Measurements from ENCODE around the gene CTDSP1.

Gene CTDSP1

DNA sequence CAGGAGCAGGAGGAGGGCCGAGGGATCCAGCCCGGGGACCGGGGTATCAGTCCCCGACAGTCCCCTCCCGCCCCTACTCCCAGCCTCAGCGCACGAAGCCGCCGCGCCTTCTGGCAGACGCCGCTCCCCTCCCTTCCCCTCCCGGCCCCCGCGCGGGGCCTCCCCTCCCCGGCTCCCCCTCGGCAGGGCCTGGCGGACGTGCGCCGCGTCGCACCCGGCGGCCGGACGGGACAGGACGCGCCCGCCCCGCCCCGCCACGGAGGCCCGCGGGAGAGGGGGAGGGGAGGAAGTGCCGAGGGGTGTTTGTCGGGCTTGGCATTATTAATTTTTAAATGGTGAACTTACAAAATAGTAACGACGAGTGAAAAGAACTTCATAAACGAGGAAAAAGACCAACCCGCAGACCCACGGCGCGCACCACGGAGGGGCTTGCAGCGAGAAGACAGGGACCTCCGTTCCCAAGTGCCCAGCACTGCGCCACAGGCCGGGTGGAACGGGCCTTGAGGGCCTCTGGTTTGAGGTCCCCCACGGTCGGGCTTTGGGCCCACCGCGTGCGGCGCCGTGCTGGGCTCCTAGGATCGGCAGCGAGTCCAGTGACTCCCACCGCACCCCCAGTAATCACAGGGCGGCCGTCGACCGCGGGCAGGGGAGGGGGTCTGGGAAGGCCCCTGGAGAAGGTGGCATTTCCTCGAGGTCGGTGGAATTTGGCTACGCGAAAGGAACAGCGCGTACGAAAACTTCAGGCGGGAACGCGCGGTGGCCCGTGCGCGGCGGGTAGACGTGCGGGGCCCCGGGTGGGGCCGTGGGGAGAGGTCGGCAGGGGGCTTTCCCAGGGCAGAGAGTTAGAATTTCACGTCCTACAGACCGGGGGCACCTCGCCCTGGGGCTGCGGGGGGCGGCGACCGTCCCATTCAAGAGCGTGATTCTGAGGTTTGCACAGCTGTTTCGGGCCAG, 954 bp upstream of the CTDSP1 start:
- no peak for TF ChIP-seq CTCF (IDR thresholded peaks at IDR 0.05; ENCODE audit: extremely low read depth, insufficient read depth, missing control alignments)
- in situ Hi-C loops (cut with MboI; ENCODE audit: low pct_unique_long_range_greater_than_20kb, low sequenced_read_pairs, unreplicated experiment), result no loop called here
- peak; percentile 87 for DNase-seq (ENCODE audit: low spot score)

DNA sequence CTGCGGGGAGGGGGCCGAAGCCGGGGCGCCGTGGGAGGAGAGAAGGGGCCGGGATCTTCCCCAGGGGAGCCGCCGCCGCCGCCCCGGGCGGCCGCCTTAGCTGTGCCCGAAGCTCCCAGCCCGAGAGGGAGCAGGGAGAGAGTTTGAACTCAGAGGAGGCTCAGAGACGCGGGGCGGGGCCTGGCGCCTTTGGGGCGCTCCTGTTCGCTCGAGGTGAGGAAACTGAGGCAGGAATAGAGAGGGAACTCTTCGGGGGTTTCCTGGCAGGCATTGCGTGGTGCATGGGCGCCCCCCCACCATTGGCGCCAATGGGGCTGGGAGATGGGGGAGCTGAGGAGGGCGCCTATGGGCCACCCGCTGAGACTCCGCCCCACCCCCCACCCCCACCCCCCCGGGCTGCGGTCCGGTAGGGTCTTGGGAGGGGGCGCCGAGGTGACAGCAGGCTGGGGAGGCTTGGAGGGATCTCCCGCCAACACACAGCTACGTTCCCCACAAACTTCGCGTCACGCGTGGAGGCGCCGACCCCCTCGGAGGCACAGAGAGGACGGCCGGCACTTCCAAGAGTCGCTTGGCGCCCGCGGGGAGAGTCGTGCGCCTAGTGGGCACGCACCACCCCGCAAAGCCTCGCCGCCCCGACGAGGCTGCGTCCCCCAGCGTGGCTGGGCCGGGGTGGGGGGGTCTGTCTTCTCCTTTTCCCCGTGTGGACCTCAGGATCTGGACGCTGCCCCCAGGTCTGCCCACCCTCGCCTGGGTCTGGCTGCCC, 680 bp downstream of the CTDSP1 start:
- peak; percentile 58 for DNase-seq (ENCODE audit: low spot score)
- in situ Hi-C loops (cut with MboI; ENCODE audit: low pct_unique_long_range_greater_than_20kb, low sequenced_read_pairs, unreplicated experiment), result loop anchor here (10.0 to 25.0 kb wide), 2 partner anchors 244 to 437 kb away; partner anchors contain the start of gene PRKAG3
- TF ChIP-seq CTCF (IDR thresholded peaks at IDR 0.05; ENCODE audit: extremely low read depth, insufficient read depth, missing control alignments), result no peak

GRCh38 chr2:218400930-218401881, 1.5 kb downstream of the CTDSP1 start:
- TF ChIP-seq CTCF (IDR thresholded peaks at IDR 0.05; ENCODE audit: extremely low read depth, insufficient read depth, missing control alignments), result no peak
- no peak for DNase-seq (ENCODE audit: low spot score)
- in situ Hi-C loops (cut with MboI; ENCODE audit: low pct_unique_long_range_greater_than_20kb, low sequenced_read_pairs, unreplicated experiment), result loop anchor here (10.0 to 25.0 kb wide), 2 partner anchors 244 to 436 kb away; partner anchors contain the start of gene PRKAG3

DNA sequence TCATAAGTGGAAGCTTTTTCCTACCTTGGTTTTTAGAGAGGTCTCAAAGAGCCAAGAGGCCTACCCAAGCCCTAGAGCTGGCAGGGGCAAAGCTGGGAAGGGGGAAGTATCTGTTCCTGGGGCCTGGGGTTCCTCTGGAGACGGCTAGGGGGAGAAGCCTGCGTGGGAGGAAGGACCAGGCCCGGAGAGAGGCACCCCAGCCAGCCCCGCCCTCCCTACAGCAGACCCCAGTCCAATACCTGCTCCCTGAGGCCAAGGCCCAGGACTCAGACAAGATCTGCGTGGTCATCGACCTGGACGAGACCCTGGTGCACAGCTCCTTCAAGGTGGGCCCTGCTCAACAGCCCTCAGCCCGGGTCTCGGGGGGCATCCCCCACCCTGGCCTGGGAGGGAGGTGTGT, 2.2 kb downstream of the CTDSP1 start:
- in situ Hi-C loops (cut with MboI; ENCODE audit: low pct_unique_long_range_greater_than_20kb, low sequenced_read_pairs, unreplicated experiment), result loop anchor here (10.0 to 25.0 kb wide), 2 partner anchors 243 to 435 kb away; partner anchors contain the start of gene PRKAG3
- TF ChIP-seq CTCF (IDR thresholded peaks at IDR 0.05; ENCODE audit: extremely low read depth, insufficient read depth, missing control alignments), result no peak
- no peak for DNase-seq (ENCODE audit: low spot score)

DNA sequence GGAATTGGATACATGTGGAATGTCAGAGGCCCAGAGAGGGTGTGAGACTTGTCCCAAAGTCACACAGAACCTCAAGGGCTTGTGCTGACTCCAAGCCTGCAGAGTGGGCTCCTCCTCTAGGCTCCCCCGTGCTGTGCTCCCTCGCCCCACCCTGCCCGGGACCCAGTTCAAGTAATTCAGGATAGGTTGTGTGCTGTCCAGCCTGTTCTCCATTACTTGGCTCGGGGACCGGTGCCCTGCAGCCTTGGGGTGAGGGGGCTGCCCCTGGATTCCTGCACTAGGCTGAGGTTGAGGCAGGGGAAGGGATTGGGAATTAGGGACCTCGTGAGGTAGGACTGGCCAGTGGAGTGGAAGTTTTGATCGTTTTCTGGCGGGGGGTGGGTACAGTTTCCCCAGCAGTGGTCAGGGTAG, 2.8 kb downstream of the CTDSP1 start:
- no peak for DNase-seq (ENCODE audit: low spot score)
- no peak for TF ChIP-seq CTCF (IDR thresholded peaks at IDR 0.05; ENCODE audit: extremely low read depth, insufficient read depth, missing control alignments)
- in situ Hi-C loops (cut with MboI; ENCODE audit: low pct_unique_long_range_greater_than_20kb, low sequenced_read_pairs, unreplicated experiment), result loop anchor here (10.0 to 25.0 kb wide), 2 partner anchors 242 to 435 kb away; partner anchors contain the start of gene PRKAG3
